Left colon (tissue), 2 donors: ENCODE results near the gene CNTNAP1. TPM values are rescaled to one million over a fixed set of nuclear protein-coding genes. Genes with fewer than 3 reads are reported as not detected.

ENCODE experiments used
- ATAC-seq: fragments of 200-7000 bp; cut with Tn5 transposase; one replicate; pipeline ENCODE4 v1.9.1; 2020; ENCODE audit warnings: mild to moderate bottlenecking, moderate library complexity
- DNase-seq, 2 donors: peaks; one replicate each; pipeline ENCODE4 v3.0.0-alpha.2; 2020
- intact Hi-C, 2 donors: fragments of 100-400 bp; cut with DNase I in 1 of 2; cut with micrococcal nuclease in 1 of 2; formaldehyde crosslinking; loops; one replicate each; pipeline versions ENCODE4 v1.11.2 to v1.14.0; 2022; cut with DNase I, micrococcal nuclease
- total RNA-seq, 2 donors: library from RNA; stranded (reverse); fragmentation: NEBNext Ultra II Directional; extraction: Animal tissue kit (Norgen Biotek cat#: 25700); gene quantifications; one replicate each; pipeline ENCODE4 v1.2.1, GENCODE V29; 2021
- donor health status: DM: no; HTN: no; CAD: no.
- donor health status: DM: yes; HTN: yes; CAD: no.

Gene CNTNAP1
- total RNA-seq, 2 donors from 2014 or later, result 1.2 to 4.6 TPM

DNA sequence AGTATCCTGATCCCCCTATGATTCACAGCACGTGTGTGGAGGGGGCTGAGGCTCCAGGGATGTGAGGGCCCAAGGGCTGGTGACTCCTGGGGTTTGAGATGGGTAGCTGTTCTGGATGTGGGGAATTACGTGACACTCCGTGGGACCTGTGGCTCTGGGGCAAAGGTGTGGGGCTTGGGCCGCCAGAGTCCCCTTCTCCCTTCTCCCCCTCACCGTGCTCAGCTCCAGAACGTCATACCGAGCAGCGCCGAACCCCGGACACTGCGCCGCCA lies 12.7 kb upstream of the CNTNAP1 start:
- ATAC-seq (no peak), DNase-seq (no peak)
- intact Hi-C loops, result no loop called here

DNA sequence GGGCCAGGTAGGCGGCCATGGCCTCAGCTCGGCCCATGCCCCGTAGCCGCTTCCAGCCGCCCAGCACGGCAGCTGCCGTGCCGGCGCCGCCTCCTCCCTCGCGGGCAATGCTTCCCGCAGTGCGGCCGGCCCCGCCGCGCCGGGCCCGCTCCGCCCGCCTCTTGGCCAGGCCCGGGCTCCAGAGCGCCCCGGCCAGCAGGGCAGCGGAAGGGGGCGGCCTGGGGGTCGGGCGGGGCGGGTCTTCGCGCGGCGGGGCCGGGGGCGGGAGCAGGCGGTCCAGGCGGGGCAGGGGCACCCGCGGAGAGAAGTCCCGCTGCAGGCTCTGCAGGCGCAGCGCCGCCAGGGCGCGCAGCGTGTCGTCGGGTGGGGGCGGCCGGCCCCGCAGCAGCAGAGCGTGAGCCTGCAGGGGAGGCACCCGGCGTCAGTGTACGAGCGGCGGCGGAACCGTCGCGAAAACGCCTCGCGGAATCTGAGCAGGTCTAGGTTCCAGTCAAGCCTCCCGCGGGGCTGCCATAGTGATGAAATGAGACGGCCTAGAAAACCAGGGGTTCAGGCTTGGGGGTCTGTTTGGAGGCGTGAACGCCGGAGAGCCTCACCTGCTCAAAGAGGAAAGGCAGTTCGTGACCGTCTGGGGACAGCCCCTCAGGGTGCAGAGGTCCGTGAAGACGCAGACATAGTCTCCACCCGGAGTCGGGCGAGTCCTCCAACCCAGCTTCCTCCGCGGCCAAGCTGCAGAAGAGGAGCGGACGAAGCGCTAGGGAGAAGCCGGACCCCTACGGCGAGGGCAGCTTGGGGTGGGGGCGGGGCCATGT lies 12.1 kb upstream of the CNTNAP1 start:
- no peak for DNase-seq
- intact Hi-C loops, result no loop called here
- ATAC-seq, result no peak

DNA sequence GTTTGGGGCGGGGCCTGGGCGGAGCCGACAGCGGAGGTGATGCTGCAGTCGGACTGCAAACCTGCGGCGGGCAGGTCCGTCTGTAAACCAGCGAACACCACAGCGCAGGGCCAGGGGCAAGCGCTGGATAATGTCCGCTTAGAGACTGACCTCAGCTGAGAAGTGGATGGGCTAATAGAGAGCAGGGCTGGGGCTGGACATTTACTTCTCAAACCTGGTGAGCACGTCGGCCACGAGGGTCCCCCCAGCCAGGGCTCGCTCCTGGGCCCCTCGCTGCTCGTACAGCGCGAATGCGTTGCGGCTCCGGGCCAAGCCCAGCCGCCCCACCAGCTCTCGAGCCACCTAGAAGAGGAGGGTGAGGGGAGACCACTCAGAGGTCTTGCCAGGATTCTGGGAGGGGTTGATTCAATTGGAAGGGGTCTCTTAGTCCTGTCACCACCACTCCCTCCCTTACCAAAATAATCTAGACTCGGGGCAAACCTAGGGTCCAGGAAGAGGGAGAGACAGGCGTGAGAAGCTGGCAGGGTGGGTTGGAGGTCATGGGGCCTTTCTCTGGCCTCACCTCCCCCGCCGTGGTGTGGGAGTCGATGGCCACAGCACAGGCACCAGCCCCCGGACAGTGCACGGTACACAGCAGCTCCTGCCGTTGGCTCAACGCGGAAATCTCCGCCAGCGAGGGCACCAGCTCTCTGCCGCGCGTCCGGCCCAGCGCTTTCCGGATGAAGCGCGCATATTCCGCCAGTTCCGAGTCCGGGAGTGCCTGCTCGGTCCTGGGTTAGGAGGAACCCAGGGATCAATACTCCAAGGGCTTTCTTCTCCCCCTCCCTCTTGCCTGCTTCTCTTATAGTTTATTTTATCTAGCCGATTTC lies 11.3 kb upstream of the CNTNAP1 start:
- DNase-seq (no peak), ATAC-seq (no peak)
- intact Hi-C loops, result no loop called here

DNA sequence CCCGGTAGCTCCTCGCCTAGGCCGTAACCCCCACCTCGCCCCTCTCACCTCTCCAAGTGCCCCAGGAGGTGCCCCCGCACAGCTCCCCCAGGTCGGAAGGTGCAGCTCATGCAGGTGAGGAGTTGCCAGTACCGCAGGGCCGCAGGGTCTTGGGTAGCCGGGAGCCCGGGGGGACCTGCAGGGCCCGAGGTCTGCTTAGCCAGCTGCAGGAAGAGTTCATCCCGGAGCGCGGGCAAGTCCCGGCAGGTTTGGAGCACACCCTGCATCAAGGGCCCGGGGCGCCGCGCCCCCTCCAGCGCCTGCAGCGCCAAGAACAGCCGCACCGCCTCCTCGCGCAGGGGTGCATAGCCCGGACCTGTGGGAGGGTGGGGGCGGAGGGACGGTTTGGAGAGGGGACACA lies 10.3 kb upstream of the CNTNAP1 start:
- no peak for ATAC-seq
- intact Hi-C loops, result no loop called here

DNA sequence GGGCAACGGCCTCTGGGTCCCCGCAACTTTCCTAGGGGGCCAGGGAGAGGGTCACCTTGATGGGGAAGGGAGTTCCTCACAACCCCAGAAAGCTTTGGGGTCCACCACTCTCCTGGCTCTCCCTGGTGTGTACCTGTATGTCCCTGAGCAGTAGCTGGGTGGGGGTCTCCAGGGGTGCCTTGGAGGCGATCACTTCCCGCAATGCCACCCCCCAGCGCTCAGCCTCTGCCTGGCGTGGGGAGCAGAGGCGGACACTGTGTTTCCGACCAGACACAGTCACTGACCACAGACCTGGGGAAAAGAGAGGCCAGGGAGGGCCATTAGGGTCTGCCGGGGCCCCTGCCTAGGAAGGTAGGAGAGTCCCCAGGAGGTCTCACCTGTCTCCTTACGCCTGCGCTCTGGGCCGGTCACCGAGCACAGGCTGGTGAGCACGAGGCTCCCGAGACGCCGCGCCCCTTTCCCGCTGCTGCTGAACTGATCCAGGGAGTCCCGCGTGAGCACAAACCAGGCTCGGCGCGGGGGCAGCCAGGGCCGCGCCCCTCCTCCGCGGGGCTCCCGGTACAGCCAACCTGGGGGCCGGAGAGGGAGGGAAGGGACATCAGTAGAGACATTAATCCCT lies 9.0 kb upstream of the CNTNAP1 start:
- ATAC-seq, result no peak
- intact Hi-C loops, result no loop called here
- no peak for DNase-seq

More for the DNA sequence above, 10.3 kb upstream of the CNTNAP1 start:
- DNase-seq, result no peak

DNA sequence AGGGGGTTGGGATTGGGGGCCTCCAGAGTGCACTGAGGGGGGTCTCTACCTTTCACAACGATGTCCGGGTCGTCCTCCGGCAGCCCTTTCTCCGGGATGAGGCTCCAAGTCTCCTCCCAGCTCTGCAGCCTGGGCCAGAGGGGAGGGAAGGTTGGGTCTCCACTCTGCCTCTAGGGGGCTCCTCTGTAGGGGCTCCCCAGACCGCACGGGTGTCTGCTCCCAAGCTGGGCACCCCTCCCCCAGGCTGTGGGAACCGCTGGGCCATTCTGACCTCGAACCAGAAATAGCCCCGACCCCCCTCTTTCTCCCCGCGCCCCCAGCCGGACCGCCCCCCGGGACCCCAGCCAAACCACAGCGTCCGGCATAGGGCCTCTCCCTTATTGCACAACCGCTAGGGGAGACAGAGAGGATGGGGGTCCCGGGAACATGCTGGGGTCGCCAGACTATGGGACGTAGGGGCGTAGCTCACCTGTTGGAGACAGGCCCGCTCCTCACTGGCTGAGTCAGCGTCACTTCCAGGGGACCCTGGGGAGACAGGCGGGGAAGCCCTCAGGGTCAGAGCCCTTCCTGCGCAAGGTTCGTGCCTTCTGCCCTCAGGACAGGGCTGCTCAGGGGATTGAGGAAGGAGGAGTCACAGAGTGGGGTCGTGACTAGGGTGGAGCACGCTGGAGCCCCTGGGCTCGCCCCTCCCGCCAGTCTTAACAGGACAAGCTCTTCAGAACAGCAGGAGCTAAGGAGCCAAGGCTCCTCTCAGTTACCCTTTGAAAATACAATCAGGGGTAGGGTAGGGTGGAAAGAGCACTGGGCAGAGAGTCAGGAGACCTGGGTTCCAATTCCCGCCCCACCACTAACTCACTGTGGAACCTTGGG lies 8.2 kb upstream of the CNTNAP1 start:
- intact Hi-C loops, result no loop called here
- peak; percentile 61 to 62 for DNase-seq
- ATAC-seq, result no peak

DNA sequence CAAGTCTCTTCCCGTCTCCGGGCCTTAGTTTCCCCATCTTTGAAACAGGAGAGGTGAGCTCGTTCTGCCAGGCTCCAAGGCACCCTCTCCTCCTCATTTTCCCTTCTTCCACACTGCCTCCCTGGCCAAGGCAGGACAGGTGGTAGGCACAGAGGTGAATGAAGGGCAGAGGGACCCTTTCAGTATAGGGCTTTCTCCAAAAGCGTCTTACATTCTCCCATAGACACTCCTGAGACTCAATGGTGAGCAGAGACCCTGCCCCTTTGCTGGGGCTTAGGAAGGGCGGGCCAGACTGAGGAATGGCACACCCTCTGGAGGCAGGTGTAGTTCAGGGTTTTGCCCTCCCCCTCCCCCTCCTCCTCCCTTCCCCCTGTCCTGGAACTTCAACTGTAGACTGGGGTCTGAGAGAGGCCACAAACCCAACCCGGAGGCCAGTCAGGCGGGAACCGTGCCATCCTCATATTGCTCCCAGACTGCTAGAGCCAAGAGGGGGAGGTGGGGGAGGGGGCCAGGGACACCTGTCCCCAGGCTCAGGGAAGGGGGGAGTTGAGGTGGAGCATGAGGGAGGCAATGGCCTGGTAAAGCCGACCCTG lies 7.5 kb upstream of the CNTNAP1 start:
- peak in 1 of 2 donors; percentile 42 for DNase-seq
- ATAC-seq, result no peak
- intact Hi-C loops, result no loop called here

DNA sequence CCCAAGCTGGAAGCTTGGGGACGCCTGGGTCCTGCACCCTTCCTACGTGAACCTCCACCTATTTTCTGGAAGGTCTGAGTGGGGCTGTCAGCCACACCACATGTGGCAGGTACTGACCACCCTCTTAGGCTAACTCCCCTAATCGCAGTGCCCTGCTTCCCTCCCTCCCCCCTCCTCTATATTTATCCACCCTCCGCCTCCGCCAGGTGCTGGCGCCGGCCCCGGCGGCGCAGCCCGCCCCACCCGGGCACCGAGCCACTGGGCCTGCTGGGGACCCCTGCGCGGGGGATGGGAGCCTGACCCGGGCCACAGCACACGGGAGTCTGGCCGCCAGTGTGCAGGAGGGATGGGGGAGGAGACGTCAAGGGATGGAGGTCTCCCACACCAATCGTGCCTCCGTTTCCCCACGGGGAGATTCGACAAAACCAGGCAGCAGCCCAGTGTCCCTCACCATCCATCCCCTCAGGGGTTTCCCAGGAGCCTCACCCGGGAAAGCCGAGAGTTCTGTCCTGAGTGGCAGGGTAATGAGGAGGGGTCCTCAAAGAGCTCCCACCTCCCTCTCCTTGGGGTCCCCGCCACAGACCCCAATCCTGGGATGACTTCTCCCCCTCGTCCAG lies 6.9 kb upstream of the CNTNAP1 start:
- DNase-seq (no peak), ATAC-seq (no peak)
- intact Hi-C loops, result no loop called here

DNA sequence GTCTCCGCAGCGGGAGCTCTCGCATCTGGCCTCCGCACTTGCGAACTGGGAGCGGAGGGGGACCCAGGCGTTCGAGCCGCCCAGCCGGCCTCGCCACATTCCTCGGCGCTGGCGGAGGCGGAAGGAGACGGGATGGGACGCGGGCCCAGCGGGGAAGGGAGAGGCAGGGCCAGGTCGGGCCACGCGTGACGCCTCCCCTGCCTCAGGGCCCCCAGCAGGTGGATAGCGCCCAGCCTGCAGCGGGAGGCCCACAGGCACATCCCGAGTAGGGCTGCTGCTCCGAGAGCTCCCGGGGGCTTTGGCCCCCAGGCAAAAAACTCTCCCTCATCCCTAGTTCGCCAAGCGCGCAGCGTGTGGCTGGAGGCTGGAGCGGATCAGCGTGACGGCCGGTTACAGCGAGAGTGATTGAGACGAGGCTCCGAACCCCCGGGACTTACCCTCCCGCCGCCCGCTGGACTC lies 6.3 kb upstream of the CNTNAP1 start:
- intact Hi-C loops, result no loop called here
- ATAC-seq (peak; percentile 31), DNase-seq (peak; percentile 64 to 77)

DNA sequence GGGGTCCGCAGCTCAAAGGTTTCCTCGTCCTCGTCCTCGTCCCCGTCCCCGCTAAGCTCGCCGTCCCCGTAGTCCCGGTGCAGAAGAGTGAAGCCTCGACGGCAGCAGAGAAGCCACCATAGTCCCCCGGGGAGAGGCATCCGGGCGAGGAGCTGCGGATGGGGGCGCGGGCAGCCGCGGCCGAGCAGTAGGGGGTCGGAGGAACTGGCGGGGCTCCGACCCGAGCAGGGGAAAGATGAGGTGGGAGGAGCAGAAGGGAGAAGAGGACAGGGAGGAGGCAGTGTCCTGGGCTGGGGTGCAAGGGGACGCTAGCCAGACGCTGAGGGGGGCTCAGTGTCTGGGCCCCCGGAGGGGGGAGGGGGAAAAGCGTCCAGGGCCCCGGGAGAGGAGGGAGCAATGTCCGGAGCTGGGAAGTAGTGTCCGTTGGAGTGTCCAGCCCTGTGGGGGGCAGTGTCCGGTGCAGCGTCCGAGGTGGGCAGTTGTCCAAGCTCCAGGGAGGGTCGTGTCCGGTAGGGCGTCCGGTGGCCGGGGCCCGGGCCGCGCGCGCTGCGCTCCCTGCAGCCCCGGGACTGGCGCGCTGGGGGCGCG lies 5.8 kb upstream of the CNTNAP1 start, which contains the start of gene PLEKHH3:
TSS of gene PLEKHH3 (minus strand) at position 571 of the 588 bp plus-strand sequence. CDS start at position 140, 431 bp downstream.
- DNase-seq, result no peak
- ATAC-seq, result no peak
- intact Hi-C loops, result no loop called here

DNA sequence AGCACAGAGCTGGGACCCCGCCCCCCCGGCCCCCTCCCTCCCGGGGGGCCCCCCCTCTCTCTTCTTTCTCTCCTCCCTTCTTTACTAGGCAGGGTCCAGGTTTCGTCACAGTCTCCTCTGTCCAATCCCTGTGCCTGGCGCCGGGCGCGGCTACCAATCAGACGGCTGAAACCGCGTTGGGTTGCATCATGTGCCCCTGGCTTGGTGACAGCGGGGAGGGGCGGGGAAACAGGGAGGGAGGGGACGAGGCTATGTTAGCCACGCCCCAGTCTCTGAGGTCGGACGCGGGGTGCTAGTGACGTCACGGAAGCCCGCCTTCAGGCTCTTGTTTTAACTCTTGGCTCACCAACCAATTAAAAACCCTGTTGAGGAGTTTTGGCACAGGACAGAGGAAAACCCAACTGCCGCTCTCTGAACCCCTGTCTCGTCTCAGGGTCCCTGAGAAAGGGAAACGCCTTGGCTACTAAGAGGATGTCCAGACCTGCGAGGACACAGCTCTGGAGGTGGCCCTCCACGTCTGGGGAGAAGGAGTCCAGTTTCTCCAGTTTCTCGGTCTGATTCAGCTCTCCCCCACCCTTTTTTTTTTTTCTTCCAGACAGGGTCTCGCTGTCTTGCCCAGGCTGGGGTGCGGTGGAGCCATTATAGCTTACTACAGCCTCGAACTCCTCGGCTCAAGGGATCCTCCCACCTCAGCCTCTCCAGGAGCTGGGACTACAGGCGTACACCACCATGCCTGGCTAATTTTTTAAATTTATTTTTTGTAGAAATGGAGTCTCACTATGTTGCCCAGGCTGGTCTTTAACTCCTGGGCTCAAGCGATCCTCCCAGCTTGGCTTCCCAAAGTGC lies 5.1 kb upstream of the CNTNAP1 start:
- ATAC-seq (peak; percentile 75), DNase-seq (peak; percentile 100)
- intact Hi-C loops, result no loop called here

DNA sequence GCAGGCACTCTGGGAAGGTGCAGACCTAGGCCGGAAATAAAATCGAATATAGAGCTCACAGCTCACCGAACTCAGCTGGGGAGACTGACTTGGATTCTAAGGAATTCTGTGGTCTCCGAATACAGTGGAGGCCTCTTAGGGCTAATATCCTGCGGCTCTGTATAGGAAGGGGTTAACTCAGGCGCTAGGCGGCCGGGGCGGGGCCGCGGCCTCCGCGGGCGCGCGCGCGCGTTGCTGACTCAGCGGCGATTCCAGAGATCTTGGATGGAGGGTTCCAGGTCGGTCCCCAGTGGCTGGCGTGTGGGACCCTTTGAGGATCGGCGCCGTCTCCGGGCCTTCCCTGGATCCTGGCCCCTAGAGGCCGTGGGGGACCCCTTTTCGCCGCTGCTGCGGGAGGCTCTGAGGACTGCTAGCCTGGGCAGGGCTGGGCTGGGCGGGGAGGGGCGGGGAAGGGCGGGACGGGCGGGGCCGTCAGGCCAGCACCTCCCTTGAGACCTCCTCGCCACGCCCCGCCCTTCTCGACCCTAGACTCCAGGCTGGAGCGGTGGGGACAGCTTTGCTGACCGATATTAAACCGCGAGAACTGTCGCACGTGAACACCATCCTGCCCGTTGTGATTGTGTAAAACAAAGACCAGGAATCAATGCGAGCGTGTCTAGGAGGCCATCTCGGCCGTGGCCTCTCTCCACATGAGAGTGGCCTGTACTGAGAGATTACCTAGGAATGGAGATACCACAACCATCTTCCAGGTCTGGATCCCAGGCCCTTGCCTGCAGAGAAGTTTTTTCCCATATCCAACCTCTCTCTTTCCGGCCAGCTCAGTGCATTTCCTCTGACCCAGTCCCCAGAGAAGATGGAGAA lies 4.2 kb upstream of the CNTNAP1 start:
- DNase-seq, result peak; percentile 90 to 93

DNA sequence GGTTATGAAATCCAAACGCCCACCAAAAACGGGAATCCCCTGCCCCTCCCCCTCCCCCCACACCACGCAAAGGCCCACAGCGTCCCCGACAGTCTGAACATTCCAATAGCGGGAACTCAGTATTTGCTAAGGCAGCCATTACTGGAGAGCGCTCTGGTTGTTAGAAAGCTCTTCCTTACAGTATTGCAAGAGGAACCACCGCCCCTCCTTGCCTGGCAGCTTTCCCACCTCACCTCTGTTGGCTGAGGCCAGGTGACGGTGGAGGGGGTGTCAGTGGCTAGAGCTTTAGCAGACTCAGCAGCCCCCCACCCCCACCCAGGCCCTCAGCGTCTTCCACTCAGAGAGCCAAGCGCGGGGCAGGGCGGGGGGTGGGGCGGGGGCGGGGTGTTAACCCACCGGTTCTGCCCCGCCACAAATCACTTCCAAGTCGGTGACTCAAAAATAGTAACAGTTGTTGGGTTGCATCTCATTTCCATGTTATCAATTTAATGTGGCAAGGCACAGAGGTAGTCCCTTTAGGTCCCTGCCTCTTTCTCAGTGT lies 3.3 kb upstream of the CNTNAP1 start:
- intact Hi-C loops, result no loop called here
- peak; percentile 8 for ATAC-seq
- DNase-seq, result peak; percentile 72 to 76

More for the DNA sequence above, 4.2 kb upstream of the CNTNAP1 start:
- intact Hi-C loops, result no loop called here
- ATAC-seq, result peak; percentile 51

DNA sequence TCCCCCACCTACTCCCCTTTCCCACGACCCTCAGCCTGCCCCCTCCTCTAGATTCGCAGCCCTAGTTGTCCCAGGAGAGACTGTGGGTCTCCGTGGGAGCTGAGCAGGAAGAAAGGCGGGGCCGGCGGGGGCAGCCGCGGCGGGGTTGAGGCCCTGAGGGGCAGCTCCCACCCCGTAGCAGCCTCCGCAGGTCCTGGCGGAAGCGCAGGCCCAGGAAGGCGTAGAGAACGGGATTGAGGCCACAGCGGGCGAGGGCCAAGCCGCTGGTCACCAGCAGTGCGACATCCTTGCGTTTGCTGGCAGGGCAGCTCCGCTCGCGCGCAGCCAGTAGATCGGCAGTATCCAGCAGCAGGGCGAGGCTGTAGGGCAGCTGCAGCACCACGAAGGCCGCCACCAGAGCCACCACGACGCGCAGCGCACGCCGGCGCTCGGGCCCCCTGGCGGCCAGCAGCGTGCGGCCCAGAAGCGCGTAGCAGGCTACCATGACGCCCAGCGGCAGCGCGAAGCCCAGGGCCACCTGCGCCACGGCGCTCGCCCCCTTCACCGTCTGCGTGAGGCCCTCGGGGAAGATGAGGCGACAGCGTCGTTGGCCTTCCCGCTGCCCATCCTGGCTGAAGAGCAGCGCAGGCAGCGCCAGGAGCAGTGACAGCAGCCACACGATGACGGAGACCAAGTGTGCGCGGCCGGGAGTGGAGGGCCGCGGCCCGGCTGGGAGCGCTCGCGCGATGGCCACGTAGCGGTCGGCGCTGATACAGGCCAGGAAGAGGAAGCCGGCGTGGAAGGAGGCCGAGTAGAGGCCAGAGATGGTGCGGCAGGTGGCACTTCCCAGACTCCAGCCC lies 2.6 kb upstream of the CNTNAP1 start:
- ATAC-seq (peak; percentile 48), DNase-seq (peak; percentile 68 to 84)
- intact Hi-C loops, result loop anchor here in 1 of 2 donors (10.0 kb wide), 1 partner anchor 105 kb away; the partner anchor contains the start of gene PSMC3IP
